GM19468 (cell line): ENCODE data around the gene NTN3.

Experiments
- ATAC-seq: cut with Tn5 transposase; IDR thresholded peaks from one replicate; pipeline ENCODE4 v1.9.1; 2021; ENCODE audit warnings: mild to moderate bottlenecking, moderate library complexity, moderate number of reproducible peaks; ENCODE audit not compliant: unreplicated experiment; ENCODE audit errors: extremely low read depth

Gene NTN3

DNA sequence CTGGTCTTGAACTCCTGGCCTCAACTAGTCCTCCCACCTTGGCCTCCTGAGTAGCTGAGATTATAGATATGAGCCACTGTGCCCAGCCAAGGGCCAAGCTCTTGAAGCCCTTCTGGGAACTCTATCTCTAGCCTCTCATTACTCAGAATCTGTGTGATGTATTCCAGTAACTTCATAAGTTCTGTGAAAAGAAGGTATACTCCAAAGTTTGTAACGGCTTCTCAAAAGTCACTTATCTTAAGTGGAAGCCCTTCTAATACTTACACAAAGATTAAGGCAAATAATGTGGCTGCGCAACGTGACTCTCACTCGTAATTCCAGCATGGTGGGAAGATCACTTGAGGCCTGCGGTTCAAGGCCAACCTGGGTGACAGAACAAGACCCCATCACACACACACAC is 23.5 kb downstream of the NTN3 start:
- no peak for ATAC-seq

DNA sequence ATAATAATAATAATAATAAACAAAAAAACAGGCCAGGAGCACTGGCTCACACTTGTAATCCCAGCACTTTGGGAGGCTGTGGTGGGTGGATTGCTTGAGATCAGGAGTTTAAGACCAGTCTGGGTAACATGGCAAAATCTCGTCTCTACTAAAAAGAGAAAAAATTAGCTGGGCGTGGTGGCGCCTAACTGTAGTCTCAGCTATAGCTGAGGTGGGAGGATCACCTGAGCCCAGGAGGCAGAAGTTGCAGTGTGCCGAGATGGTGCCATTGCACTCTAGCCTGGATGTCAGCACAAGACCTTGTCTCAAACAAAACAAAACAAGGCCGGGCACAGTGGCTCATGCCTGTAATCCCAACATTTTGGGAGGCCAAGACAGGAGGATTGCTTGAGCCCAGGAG is 23.9 kb downstream of the NTN3 start:
- no peak for ATAC-seq

GRCh38 chr16:2496223-2497115 is 25.4 kb downstream of the NTN3 start:
- ATAC-seq, result no peak

GRCh38 chr16:2497116-2497630 is 26.1 kb downstream of the NTN3 start:
- ATAC-seq, result no peak

GRCh38 chr16:2497695-2498484 is 26.8 kb downstream of the NTN3 start:
- no peak for ATAC-seq

DNA sequence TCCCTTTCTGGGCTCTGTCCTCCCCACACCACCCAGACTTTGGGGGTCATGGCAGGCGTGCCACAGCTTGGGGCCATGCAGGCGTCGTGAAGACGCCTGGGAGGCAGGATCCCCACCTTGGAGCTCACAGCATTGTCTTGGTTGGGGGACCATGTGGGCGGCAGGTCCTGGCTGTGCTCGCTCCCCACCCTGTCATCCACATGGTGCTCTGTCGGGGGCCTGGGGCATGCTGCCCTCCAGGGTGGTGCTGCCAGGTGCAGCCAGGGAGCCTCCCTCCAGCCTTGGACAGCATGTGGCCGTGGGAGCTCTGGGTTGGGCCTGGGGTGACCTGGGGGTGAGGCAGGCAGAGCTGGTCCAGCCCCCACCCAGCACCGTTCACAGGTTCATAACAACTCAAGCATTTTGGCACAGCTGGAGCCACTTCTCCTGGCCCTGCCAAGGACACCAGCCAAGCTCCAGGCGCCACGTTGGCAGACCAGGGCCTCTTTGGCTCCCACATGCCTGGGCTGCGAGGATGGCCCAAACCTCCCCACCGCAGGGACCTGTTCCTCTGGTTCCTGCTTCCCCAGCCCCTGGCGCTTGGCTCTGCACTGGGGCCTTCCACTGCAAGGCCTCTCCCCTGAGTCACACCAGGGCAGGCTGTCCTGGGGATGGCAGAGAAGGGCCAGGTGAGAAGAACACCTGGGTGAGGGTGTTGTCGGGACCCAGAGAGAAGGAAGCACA is 27.6 kb downstream of the NTN3 start:
- no peak for ATAC-seq

DNA sequence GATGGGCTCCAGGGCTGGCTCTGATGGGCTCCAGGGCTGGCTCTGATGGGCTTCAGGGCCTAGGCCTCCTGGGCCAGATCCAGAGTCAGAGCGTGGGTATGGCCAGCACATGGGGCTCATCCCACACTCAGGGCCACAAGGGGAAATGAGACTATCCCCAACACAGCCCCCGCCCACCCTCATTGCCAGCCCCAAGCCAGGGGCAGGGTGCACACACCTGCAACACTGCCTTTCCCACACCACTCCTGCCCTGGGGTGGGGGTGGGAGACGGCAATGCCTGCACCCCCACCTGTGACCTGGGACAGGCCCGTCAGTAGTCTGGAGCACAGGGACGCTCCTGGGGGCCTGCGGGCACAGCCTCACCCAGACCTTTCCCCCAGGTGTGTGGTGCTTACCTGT is 28.4 kb downstream of the NTN3 start:
- ATAC-seq, result no peak

GRCh38 chr16:2499890-2500429 is 28.9 kb downstream of the NTN3 start:
- ATAC-seq, result no peak

GRCh38 chr16:2500430-2500917 is 29.4 kb downstream of the NTN3 start:
- ATAC-seq, result no peak

GRCh38 chr16:2500918-2501750 is 30.0 kb downstream of the NTN3 start:
- ATAC-seq, result no peak

DNA sequence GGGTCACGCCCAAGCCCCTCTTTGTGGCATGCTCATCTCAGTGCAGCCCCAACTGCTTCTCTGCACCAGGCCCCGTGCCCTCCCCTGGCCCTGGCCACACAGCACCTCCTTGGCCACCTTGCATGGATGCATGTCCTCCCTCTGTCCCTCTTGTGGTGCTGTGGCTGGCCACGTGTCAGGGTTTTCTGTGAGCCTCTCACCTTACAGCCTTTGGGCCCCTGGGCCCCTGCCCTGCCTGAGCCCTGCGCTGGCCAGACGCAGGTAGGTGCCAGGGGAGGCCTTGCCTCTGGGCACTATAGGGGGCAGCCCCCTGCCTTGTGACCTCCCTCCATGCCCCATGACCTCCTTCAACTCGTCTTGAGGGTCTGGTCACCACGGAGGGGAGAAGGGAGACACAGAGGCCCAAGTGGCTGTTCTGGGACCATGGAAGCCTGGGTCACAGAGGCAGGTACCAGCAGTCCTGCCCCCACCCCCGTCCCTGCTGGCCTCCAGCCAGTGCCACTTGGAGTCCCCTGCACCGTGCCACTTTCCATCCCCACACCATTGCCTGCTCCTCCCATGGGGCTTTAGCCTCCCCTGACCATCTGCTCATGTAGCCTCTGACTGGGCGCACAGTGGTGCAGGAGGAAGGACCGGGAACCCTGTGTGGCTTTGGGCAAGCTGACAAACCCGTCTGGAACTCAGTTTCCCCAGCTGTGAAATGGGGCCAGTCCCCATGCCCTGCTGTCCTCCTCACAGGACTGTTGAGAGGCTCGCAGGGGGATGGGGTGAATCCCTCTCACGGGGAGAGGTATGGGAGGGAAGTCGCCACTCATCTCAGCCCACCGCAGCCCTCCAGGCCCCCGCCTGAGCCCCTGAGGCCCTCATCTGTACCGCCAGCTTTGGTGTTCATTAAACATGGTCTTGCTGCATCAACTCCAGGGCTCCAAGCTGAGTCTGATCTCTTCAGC is 31.1 kb downstream of the NTN3 start:
- ATAC-seq, result no peak

DNA sequence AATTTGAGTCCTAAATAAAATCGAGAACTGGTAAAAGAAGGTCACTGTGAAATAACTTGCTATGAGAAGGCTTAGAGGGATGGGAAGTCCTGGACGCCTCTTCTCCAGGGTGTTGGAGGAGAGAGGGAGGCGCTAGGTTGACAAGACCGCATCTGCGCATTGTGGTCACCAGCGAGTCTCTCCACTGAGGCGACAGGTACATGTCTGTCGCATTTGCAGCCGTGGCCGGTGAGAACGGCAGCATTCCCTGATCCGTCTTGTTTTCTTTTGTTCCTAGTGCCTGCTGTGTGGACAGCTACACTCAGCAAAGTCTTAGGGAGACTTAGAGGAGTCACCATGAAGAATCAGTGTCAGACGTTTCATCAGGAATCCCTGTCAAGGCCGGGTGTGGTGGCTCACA is 34.6 kb downstream of the NTN3 start:
- no peak for ATAC-seq

DNA sequence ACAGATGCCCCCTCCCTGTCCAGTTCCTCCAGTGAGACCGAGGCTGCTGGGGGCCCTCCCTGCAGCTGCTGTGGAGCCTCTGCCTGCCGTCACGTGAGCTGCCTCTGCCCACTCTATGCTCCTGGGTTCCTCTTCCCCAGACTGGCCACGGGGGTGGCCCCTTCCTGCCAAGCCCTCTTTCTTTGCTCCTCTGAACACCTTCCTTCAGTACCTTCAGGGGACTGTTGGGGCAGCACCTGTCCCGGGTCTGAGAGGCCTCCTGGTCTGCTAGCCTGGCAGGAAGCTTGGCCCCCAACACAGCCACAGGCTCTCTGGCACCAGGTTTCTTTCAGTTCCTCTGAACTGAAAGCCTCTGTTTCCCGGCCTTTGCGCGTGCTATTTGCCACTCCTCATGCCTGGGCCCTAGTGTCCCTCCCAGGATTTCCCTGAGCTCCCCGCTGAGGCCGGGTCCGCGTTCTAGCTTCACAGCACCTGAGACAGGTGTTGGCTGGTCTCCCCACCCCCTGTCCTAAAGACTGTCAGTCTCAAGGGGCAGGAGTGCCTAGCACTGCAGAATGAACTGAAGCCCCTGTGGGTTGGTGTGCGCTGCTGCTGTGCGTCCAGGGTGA is 36.1 kb downstream of the NTN3 start:
- ATAC-seq, result no peak

- ATAC-seq, result no peak
Observed at GRCh38 chr16:2507665-2508064, 36.6 kb downstream of the NTN3 start.

- no peak for ATAC-seq
Observed at GRCh38 chr16:2508722-2509400, 37.8 kb downstream of the NTN3 start.

DNA sequence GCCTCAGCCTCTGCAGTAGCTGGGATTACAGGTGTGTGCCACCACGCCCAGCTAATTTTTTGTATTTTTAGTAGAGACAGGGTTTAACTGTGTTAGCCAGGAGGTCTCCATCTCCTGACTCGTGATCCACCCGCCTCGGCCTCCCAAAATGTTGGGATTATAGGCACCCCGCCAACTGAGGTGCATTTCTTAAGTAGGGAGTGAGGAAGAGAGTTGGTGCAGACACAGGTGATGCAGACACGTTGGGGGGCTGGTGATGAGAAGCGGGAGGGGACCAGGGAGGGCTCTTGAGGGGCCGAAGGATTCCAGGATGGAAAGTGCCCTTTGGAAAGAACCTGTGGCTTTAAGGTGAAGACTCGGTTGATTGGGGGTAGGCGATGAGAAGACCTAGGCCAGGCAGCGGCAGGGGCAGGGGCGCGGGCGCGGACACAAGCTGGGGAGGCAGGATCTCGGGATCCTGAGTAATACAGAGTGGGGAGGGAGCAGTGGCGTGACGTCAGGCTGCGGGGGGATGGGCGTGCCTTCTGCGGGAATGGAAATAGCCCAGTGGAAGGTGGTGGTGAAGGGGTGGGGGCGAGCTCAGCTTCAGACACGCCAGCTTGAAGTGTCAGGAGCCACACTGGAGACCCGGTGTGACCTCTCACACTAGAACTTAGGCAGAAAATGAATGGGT is 40.2 kb downstream of the NTN3 start:
- no peak for ATAC-seq
